KOPT-K1 (cell line): ENCODE results near the gene SNAPC2.
"Not testable (repeated sequence)": the region's sequence is repeated elsewhere in the genome, so short reads cannot be mapped to it uniquely, and the experiment has no call there.

ENCODE experiments used
- H3K27ac ChIP-seq: fragments of 200-600 bp; sonication (generic); 2 replicates; pipeline ENCODE4 v1.5.1; 2016; ENCODE audit warnings: antibody characterized with exemption, mild to moderate bottlenecking, low read depth, low read length; ENCODE audit not compliant: poor library complexity, severe bottlenecking
- H3K36me3 ChIP-seq: fragments of 200-600 bp; sonication (generic); 2 replicates; pipeline ENCODE4 v1.5.1; 2017; ENCODE audit warnings: antibody characterized with exemption, mild to moderate bottlenecking, low read length, moderate library complexity; ENCODE audit not compliant: insufficient read depth
- H3K9me3 ChIP-seq: fragments of 200-600 bp; sonication (generic); 2 replicates; pipeline ENCODE4 v1.5.1; 2017; ENCODE audit warnings: antibody characterized with exemption, low read length, mild to moderate bottlenecking; ENCODE audit not compliant: insufficient read depth, poor library complexity, severe bottlenecking

Gene SNAPC2

GRCh38 chr19:7953060-7953459 is 32.9 kb downstream of the SNAPC2 start:
- Histone ChIP-seq H3K36me3 (peaks cover 7% of the 10 kb centered on the region), H3K9me3 (no peaks in the 10 kb centered on the region), H3K27ac (no peak overlapping the region)

- peaks cover 12% of the 10 kb centered on the region for H3K36me3 ChIP-seq
- H3K27ac ChIP-seq: no peak overlapping the region
- no peaks in the 10 kb centered on the region for H3K9me3 ChIP-seq
These were observed 33.4 kb downstream of the SNAPC2 start for GRCh38 chr19:7953576-7953975.

- no peaks in the 10 kb centered on the region for H3K9me3 ChIP-seq
- H3K36me3 ChIP-seq: peaks cover 33% of the 10 kb centered on the region
- H3K27ac ChIP-seq: no peak overlapping the region
These were observed 35.6 kb downstream of the SNAPC2 start for GRCh38 chr19:7955696-7956095.

- no peak overlapping the region for H3K27ac ChIP-seq
- H3K36me3 ChIP-seq: peaks cover 69% of the 10 kb centered on the region
- no peaks in the 10 kb centered on the region for H3K9me3 ChIP-seq
These were observed 39.1 kb downstream of the SNAPC2 start for GRCh38 chr19:7959211-7959610.

- peaks cover 87% of the 10 kb centered on the region for H3K36me3 ChIP-seq
- H3K27ac ChIP-seq, H3K9me3 ChIP-seq: not testable (repeated sequence)
These were observed 40.9 kb downstream of the SNAPC2 start for GRCh38 chr19:7961082-7961481.

- H3K9me3 ChIP-seq: no peaks in the 10 kb centered on the region
- peaks cover 97% of the 10 kb centered on the region for H3K36me3 ChIP-seq
- H3K27ac ChIP-seq: no peak overlapping the region
These were observed 41.9 kb downstream of the SNAPC2 start for GRCh38 chr19:7961920-7962626.

GRCh38 chr19:7962644-7963268 is 42.6 kb downstream of the SNAPC2 start:
- Histone ChIP-seq H3K36me3 (peaks cover 100% of the 10 kb centered on the region), H3K27ac (no peak overlapping the region), H3K9me3 (no peaks in the 10 kb centered on the region)

- H3K36me3 ChIP-seq: peaks cover 100% of the 10 kb centered on the region
- H3K9me3 ChIP-seq: no peaks in the 10 kb centered on the region
- no peak overlapping the region for H3K27ac ChIP-seq
These were observed 43.4 kb downstream of the SNAPC2 start for GRCh38 chr19:7963566-7963965.

GRCh38 chr19:7965259-7965841 is 45.2 kb downstream of the SNAPC2 start:
- no peaks in the 10 kb centered on the region for H3K9me3 ChIP-seq
- H3K36me3 ChIP-seq: peaks cover 99% of the 10 kb centered on the region
- H3K27ac ChIP-seq: no peak overlapping the region

- no peak overlapping the region for H3K27ac ChIP-seq
- H3K9me3 ChIP-seq: no peaks in the 10 kb centered on the region
- peaks cover 99% of the 10 kb centered on the region for H3K36me3 ChIP-seq
These were observed 46.0 kb downstream of the SNAPC2 start for GRCh38 chr19:7965921-7966665.

- peaks cover 99% of the 10 kb centered on the region for H3K36me3 ChIP-seq
- no peak overlapping the region for H3K27ac ChIP-seq
- no peaks in the 10 kb centered on the region for H3K9me3 ChIP-seq
These were observed 48.1 kb downstream of the SNAPC2 start for GRCh38 chr19:7968008-7968795.

- no peaks in the 10 kb centered on the region for H3K9me3 ChIP-seq
- H3K27ac ChIP-seq: no peak overlapping the region
- H3K36me3 ChIP-seq: peaks cover 99% of the 10 kb centered on the region
These were observed 48.8 kb downstream of the SNAPC2 start for GRCh38 chr19:7968796-7969554.

- Histone ChIP-seq H3K27ac (no peak overlapping the region), H3K36me3 (peaks cover 99% of the 10 kb centered on the region), H3K9me3 (no peaks in the 10 kb centered on the region)
These were observed 49.4 kb downstream of the SNAPC2 start for GRCh38 chr19:7969555-7969939.
